Mesenchymal stem cell (in vitro differentiated cells and primary cell): ENCODE data around the gene ERBB4.

ENCODE experiments used
- DNase-seq: peaks from one replicate; pipeline ENCODE4 v3.0.0-alpha.2; 2013
- H2AFZ ChIP-seq: one replicate; pipeline ENCODE4 v1.6.1; 2013; ENCODE audit warnings: low read depth, mild to moderate bottlenecking, control low read depth, inconsistent platforms, low read length, moderate library complexity
- H2AK5ac ChIP-seq: 2 replicates; pipeline ENCODE4 v1.6.1; 2013; ENCODE audit warnings: low read length, moderate library complexity, mild to moderate bottlenecking, inconsistent platforms; ENCODE audit not compliant: severe bottlenecking
- H2BK120ac ChIP-seq: one replicate; pipeline ENCODE4 v1.6.1; 2013; ENCODE audit warnings: low read depth, mild to moderate bottlenecking, inconsistent platforms, low read length, moderate library complexity
- H2BK12ac ChIP-seq, 2 experiments: one replicate each; pipeline ENCODE4 v1.6.1; 2013; ENCODE audit warnings: inconsistent platforms in 2 of 2, low read length in 2 of 2, mild to moderate bottlenecking in 2 of 2, moderate library complexity in 2 of 2, control low read depth in 1 of 2
- H2BK15ac ChIP-seq: one replicate; pipeline ENCODE4 v1.6.1; 2013; ENCODE audit warnings: mild to moderate bottlenecking, low read depth, inconsistent platforms; ENCODE audit not compliant: poor library complexity, severe bottlenecking
- H2BK5ac ChIP-seq: 2 replicates; pipeline ENCODE4 v1.6.1; 2013; ENCODE audit warnings: low read depth, mild to moderate bottlenecking, low read length, control low read depth, inconsistent platforms; ENCODE audit not compliant: poor library complexity, severe bottlenecking
- H3K14ac ChIP-seq, 2 experiments: one replicate each; pipeline ENCODE4 v1.6.1; 2013; ENCODE audit warnings: inconsistent platforms in 2 of 2, low read length in 2 of 2, control low read depth in 1 of 2, mild to moderate bottlenecking in 1 of 2, moderate library complexity in 1 of 2
- H3K18ac ChIP-seq, 2 experiments: one replicate each; pipeline ENCODE4 v1.6.1; 2013; ENCODE audit warnings: inconsistent platforms in 2 of 2, low read length in 2 of 2, control low read depth in 1 of 2, low read depth in 1 of 2, mild to moderate bottlenecking in 1 of 2
- H3K23ac ChIP-seq, 2 experiments: one replicate each; pipeline ENCODE4 v1.6.1; 2013; ENCODE audit warnings: inconsistent platforms in 2 of 2, low read length in 2 of 2, mild to moderate bottlenecking in 2 of 2, moderate library complexity in 2 of 2, control low read depth in 1 of 2
- H3K27ac ChIP-seq: 2 replicates; pipeline ENCODE4 v1.5.1; 2013; ENCODE audit warnings: mild to moderate bottlenecking, moderate library complexity, low read length, control low read depth, inconsistent platforms; ENCODE audit not compliant: poor library complexity, severe bottlenecking
- H3K27me3 ChIP-seq, 2 experiments: 2 replicates each; pipeline versions ENCODE4 v1.6.1 to v1.7.0; 2013; ENCODE audit warnings: low read length in 2 of 2, mild to moderate bottlenecking in 2 of 2, moderate library complexity in 2 of 2, control low read depth in 1 of 2, inconsistent platforms in 1 of 2; ENCODE audit not compliant: control insufficient read depth in 1 of 2, insufficient read depth in 1 of 2
- H3K36me3 ChIP-seq, 2 experiments: 2 replicates each; pipeline versions ENCODE4 v1.6.1 to v1.7.0; 2013; ENCODE audit warnings: low read length in 2 of 2, control low read depth in 1 of 2, inconsistent platforms in 1 of 2, low read depth in 1 of 2, mild to moderate bottlenecking in 1 of 2; ENCODE audit not compliant: insufficient read depth in 2 of 2, control insufficient read depth in 1 of 2
- H3K4ac ChIP-seq, 2 experiments: one replicate each; pipeline ENCODE4 v1.6.1; 2013; ENCODE audit warnings: inconsistent platforms in 2 of 2, low read length in 2 of 2, mild to moderate bottlenecking in 2 of 2, moderate library complexity in 2 of 2, control low read depth in 1 of 2, low read depth in 1 of 2
- H3K4me1 ChIP-seq: 2 replicates; pipeline ENCODE4 v1.6.1; 2013; ENCODE audit warnings: low read depth, low read length, control low read depth; ENCODE audit not compliant: control insufficient read depth, insufficient read depth
- H3K4me2 ChIP-seq: 2 replicates; pipeline ENCODE4 v1.6.1; 2013; ENCODE audit warnings: low read length, mild to moderate bottlenecking, inconsistent platforms; ENCODE audit not compliant: poor library complexity, severe bottlenecking
- H3K4me3 ChIP-seq, 2 experiments: 2 replicates each; pipeline versions ENCODE4 v1.5.1 to v1.7.0; 2013; ENCODE audit warnings: low read length in 2 of 2, mild to moderate bottlenecking in 2 of 2, control low read depth in 1 of 2, low read depth in 1 of 2; ENCODE audit not compliant: insufficient read depth in 1 of 2
- H3K79me1 ChIP-seq: replicated peaks from 2 replicates; pipeline ENCODE4 v1.6.1; 2013; ENCODE audit warnings: mild to moderate bottlenecking, control low read depth, low read length, inconsistent platforms; ENCODE audit not compliant: poor library complexity, severe bottlenecking
- H3K9ac ChIP-seq: 2 replicates; pipeline ENCODE4 v1.7.0; 2013; ENCODE audit warnings: mild to moderate bottlenecking, low read length, moderate library complexity
- H3K9me3 ChIP-seq: 2 replicates; pipeline ENCODE4 v1.7.0; 2013; ENCODE audit warnings: mild to moderate bottlenecking, low read length; ENCODE audit not compliant: control insufficient read depth
- H4K8ac ChIP-seq: one replicate; pipeline ENCODE4 v1.6.1; 2013; ENCODE audit warnings: inconsistent platforms, mild to moderate bottlenecking, low read length, moderate library complexity
- H4K91ac ChIP-seq: one replicate; pipeline ENCODE4 v1.6.1; 2013; ENCODE audit warnings: mild to moderate bottlenecking, low read length, inconsistent platforms
- WGBS: methylation state at CpG from one replicate; pipeline ENCODE4 v1.1.7; 2013; ENCODE audit warnings: mixed read lengths; 5-methylcytosine and 5-hydroxymethylcytosine counted together

ERBB4 gene

DNA sequence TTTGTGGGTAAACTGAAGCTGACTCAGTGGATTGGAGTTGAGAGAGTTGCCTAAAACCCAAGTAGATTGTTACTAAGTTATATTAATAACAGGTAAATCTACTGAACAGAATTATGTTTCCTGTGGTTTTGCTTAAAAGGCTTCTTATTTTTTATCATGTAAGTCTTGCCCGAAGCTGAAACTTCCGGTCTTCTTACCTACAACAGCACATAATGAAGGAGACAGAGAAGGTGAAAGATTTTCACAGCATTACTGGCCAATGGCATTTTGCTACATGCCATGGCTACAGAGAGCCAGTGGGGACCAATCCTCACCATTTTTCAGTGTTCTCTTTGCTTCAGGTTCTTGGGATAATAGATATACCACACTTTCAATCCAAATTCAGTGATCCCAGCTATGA, 220.0 kb downstream of the ERBB4 start:
- Histone ChIP-seq H2BK12ac (no peak overlapping the region), H3K36me3 (no peaks in the 10 kb centered on the region), H3K23ac (no peak overlapping the region), H3K18ac (no peak overlapping the region), H2BK5ac (no peak overlapping the region), H3K4ac (no peak overlapping the region), H4K8ac (no peak overlapping the region), H4K91ac (no peak overlapping the region), H2BK120ac (no peak overlapping the region), H3K9me3 (no peaks in the 10 kb centered on the region), H2AK5ac (no peak overlapping the region), H3K14ac (no peak overlapping the region), H3K79me1 (no peaks in the 10 kb centered on the region), H3K4me2 (no peak overlapping the region), H2BK15ac (no peak overlapping the region), H2AFZ (no peak overlapping the region), H3K27ac (no peak overlapping the region), H3K4me3 (no peak overlapping the region), H3K4me1 (no peaks in the 10 kb centered on the region), H3K9ac (no peak overlapping the region), H3K27me3 (no peaks in the 10 kb centered on the region)
- DNase-seq: no peak
- 100% methylated on average over 2 of the region's 2 CpGs for WGBS

- H3K4me3 ChIP-seq: no peak overlapping the region
- H3K4ac ChIP-seq: no peak overlapping the region
- H3K9me3 ChIP-seq: no peaks in the 10 kb centered on the region
- H3K4me2 ChIP-seq: no peak overlapping the region
- H2BK120ac ChIP-seq: no peak overlapping the region
- no peak overlapping the region for H2BK15ac ChIP-seq
- no peaks in the 10 kb centered on the region for H3K4me1 ChIP-seq
- no peaks in the 10 kb centered on the region for H3K36me3 ChIP-seq
- no peaks in the 10 kb centered on the region for H3K27me3 ChIP-seq
- H3K18ac ChIP-seq: no peak overlapping the region
- H2BK12ac ChIP-seq: no peak overlapping the region
- H3K23ac ChIP-seq: no peak overlapping the region
- H3K14ac ChIP-seq: no peak overlapping the region
- DNase-seq: no peak
- H2BK5ac ChIP-seq: no peak overlapping the region
- no peak overlapping the region for H2AFZ ChIP-seq
- no peak overlapping the region for H4K91ac ChIP-seq
- no peak overlapping the region for H3K27ac ChIP-seq
- no peak overlapping the region for H4K8ac ChIP-seq
- H3K79me1 ChIP-seq: no peaks in the 10 kb centered on the region
- no peak overlapping the region for H3K9ac ChIP-seq
- H2AK5ac ChIP-seq: no peak overlapping the region
Observed at GRCh38 chr2:212314680-212315079, 223.9 kb downstream of the ERBB4 start.

DNA sequence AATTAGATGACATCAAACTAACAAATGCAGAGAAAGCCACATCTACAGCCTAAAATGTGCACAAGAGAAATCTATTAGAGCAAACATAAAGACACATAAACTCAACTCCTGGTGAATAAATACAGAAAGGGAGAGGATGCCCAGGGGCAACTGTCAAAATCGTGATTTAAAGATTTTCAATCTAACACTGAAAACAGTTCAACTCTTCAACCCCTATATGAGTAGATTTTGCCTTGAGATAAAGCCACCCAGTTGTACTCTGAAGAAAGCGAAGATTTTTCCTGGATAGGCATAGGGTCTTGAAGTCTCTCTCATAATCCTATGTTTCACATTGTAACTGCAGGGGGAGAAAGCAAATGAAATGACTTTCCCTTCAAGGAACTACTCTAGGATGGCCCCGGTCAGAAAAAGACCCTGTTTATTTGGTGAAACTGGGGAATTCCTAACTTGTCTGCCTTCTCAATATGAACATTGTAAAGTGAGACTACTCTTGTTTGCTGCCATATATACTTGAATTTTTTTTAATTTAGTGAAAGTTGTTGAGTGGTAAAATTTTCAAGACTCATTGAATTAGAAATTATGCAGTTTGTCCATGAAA, 226.7 kb downstream of the ERBB4 start:
- WGBS: 86% methylated on average over 1 of the region's 3 CpGs
- no peak overlapping the region for H3K27ac ChIP-seq
- no peaks in the 10 kb centered on the region for H3K79me1 ChIP-seq
- no peak overlapping the region for H3K4me3 ChIP-seq
- H3K4ac ChIP-seq: no peak overlapping the region
- no peak overlapping the region for H3K4me2 ChIP-seq
- no peak overlapping the region for H2AFZ ChIP-seq
- no peak overlapping the region for H2BK120ac ChIP-seq
- H3K23ac ChIP-seq: no peak overlapping the region
- H2AK5ac ChIP-seq: no peak overlapping the region
- H4K8ac ChIP-seq: no peak overlapping the region
- H3K14ac ChIP-seq: no peak overlapping the region
- H4K91ac ChIP-seq: no peak overlapping the region
- H3K9ac ChIP-seq: no peak overlapping the region
- H3K9me3 ChIP-seq: no peaks in the 10 kb centered on the region
- no peaks in the 10 kb centered on the region for H3K27me3 ChIP-seq
- H2BK12ac ChIP-seq: no peak overlapping the region
- no peak overlapping the region for H3K18ac ChIP-seq
- H3K4me1 ChIP-seq: no peaks in the 10 kb centered on the region
- no peak overlapping the region for H2BK5ac ChIP-seq
- no peak overlapping the region for H2BK15ac ChIP-seq
- H3K36me3 ChIP-seq: no peaks in the 10 kb centered on the region
- DNase-seq: no peak

- Histone ChIP-seq H4K91ac (no peak overlapping the region), H2BK12ac (no peak overlapping the region), H3K9me3 (no peaks in the 10 kb centered on the region), H3K9ac (no peak overlapping the region), H2BK120ac (no peak overlapping the region), H3K4me3 (no peak overlapping the region), H3K36me3 (no peaks in the 10 kb centered on the region), H2AFZ (no peak overlapping the region), H2BK15ac (no peak overlapping the region), H3K27me3 (no peaks in the 10 kb centered on the region), H3K4me1 (no peaks in the 10 kb centered on the region), H3K79me1 (no peaks in the 10 kb centered on the region), H3K4me2 (no peak overlapping the region), H3K27ac (no peak overlapping the region), H4K8ac (no peak overlapping the region), H3K4ac (no peak overlapping the region), H3K14ac (no peak overlapping the region), H2AK5ac (no peak overlapping the region), H2BK5ac (no peak overlapping the region), H3K23ac (no peak overlapping the region), H3K18ac (no peak overlapping the region)
- WGBS: no CpG with 5 or more reads among the region's 2 CpGs
- no peak for DNase-seq
Observed at GRCh38 chr2:212299943-212300342, 238.7 kb downstream of the ERBB4 start.
